Activated naive CD4-positive, alpha-beta T cell treated with Interleukin-2 at 50 U/mL for 16 hours (primary cell): Measurements from ENCODE around the gene MSLN.

Experiments
- DNase-seq: peaks from one replicate; pipeline ENCODE4 v3.0.0-alpha.2; 2020

The MSLN gene

GRCh38 chr16:723695-724094 is 36.8 kb upstream of the MSLN start:
- DNase-seq: no peak

- no peak for DNase-seq
Measured at GRCh38 chr16:724188-725040, 36.1 kb upstream of the MSLN start.

DNA sequence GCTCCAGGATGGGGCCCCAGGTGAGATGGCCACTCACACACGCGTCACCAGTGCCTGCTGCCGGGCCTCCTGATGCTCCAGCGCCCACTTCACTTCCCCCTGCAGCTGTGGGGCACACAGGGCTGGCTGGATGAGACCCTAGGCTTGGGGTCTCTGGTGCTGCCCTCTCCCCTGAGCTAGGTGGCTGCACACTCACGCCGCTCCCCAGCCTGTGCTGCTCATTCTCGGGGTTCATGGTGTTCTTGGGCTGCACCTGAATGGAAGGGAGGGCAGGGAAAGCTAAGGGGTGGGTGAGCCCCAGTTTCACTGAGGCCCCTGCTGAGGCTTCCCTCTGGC is 35.5 kb upstream of the MSLN start:
- no peak for DNase-seq

DNA sequence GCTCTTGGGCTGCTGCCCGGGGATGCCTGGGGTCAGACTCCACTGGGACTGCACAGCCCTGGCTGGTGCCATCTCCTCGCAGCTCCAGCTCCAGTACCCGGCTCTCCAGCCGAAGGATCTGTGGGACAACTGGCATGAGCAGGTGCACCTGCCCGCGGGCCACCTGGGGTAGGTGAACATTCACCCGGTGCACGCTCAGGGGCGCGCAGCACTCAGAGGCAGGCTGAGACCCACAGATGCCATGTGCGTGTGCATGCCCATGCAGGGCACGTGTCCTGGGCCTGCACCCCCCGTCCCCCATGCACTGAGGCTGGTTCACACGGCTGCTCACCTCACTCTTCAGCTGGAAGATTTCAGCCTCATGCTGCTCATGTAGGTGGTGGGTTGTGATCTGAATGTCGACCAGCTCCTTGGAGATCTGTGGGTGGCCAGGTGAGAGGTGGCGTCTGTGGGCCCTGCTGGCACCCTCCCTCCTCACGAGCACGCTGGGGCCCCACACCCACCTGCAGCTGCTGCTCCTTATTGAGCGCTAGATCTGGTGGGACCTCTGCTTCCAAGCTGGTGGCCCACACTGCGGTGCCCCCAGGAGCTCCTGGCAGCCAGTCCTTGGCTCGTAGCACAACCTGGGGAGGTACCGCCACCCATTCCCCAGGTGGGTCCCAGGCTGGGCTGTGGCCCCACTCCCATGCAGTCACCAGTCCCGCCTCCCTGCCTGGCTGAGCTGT is 34.9 kb upstream of the MSLN start:
- no peak for DNase-seq

GRCh38 chr16:726188-726437 is 34.4 kb upstream of the MSLN start:
- no peak for DNase-seq

- DNase-seq: peak; percentile 61
Measured at GRCh38 chr16:726438-727290, 33.9 kb upstream of the MSLN start, which contains the start of the genes CCDC78 and HAGHL. Gene CCDC78 (minus strand): TSS chr16:726443. CDS start chr16:726367, 76 bp downstream. Gene HAGHL (plus strand): TSS chr16:727106. CDS start chr16:727510, 404 bp downstream.

GRCh38 chr16:727291-727977 is 33.1 kb upstream of the MSLN start:
- no peak for DNase-seq

DNA sequence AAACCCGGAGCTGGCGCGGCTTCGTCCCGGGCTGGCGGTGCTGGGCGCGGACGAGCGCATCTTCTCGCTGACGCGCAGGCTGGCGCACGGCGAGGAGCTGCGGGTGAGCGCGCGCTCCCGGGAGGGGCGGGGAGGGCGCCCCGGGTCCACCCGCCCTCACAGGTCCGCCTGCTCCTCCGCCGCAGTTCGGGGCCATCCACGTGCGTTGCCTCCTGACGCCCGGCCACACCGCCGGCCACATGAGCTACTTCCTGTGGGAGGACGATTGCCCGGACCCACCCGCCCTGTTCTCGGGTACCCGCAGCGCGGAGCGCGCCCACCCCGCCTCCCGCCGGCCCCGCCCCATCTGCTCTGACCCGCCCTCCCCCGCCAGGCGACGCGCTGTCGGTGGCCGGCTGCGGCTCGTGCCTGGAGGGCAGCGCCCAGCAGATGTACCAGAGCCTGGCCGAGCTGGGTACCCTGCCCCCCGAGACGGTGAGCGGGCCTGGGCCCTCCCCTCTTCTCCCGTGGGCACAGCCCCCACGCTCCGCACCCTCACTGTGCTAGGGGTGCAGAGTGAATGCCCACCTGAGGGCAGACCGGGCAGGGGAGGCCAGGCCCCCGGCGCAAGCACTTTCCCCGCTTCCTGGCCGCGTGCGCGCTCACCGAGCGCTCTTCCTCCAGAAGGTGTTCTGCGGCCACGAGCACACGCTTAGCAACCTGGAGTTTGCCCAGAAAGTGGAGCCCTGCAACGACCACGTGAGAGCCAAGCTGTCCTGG is 32.2 kb upstream of the MSLN start:
- peak; percentile 61 for DNase-seq

DNA sequence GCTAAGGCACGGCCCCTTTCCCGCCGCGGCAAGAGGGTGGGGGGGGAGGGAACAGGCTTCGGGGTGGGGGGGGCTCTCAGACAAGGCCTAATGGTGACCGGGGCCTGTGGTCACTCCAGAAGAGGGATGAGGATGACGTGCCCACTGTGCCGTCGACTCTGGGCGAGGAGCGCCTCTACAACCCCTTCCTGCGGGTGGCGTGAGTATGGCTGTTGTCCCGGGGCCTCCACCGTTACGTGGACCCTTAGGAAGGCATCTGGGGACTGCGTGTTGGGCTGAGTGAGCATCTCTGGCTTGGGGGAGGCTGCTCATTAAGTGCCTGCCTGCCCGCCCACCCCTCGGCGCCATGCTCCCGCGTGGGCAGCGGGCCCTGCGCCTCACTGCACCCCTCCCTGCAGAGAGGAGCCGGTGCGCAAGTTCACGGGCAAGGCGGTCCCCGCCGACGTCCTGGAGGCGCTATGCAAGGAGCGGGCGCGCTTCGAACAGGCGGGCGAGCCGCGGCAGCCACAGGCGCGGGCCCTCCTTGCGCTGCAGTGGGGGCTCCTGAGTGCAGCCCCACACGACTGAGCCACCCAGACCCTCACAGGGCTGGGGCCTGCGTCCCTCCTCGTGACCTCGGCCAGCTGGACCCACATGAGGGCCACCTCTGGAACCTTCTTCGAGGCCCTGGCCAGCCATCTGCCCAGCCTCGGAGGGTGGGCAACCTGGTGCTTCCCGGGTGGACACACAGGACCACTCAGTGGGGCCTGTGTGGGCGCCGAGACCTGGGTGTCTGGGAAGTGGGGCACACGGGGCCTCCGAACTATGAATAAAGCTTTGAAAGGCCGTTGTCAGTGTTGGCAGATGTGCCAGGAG is 31.4 kb upstream of the MSLN start:
- no peak for DNase-seq

GRCh38 chr16:729768-730665 is 30.5 kb upstream of the MSLN start:
- no peak for DNase-seq

GRCh38 chr16:730666-731509 is 29.6 kb upstream of the MSLN start:
- no peak for DNase-seq

DNA sequence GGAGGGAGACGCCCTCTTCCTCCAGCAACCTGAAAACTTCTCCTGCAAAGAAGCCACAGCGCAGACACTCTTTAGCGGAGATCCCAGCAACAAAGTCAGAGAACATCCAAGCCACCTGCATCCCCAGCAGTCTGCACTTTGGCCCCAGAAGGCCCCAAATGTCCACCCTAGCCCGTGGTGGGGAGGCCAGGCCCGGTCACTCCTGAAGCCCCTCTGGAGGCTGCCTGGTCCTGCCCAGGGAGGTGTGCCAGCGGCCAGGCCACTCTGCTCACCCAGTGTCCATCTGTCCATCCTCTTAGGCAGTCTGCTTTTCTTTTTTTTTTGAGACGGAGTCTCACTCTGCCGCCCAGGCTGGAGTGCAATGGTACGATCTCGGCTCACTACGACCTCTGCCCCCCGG is 28.2 kb upstream of the MSLN start:
- no peak for DNase-seq

GRCh38 chr16:732936-733335 is 27.6 kb upstream of the MSLN start:
- DNase-seq: no peak

- peak; percentile 33 for DNase-seq
Measured at GRCh38 chr16:733382-734207, 26.9 kb upstream of the MSLN start.

DNA sequence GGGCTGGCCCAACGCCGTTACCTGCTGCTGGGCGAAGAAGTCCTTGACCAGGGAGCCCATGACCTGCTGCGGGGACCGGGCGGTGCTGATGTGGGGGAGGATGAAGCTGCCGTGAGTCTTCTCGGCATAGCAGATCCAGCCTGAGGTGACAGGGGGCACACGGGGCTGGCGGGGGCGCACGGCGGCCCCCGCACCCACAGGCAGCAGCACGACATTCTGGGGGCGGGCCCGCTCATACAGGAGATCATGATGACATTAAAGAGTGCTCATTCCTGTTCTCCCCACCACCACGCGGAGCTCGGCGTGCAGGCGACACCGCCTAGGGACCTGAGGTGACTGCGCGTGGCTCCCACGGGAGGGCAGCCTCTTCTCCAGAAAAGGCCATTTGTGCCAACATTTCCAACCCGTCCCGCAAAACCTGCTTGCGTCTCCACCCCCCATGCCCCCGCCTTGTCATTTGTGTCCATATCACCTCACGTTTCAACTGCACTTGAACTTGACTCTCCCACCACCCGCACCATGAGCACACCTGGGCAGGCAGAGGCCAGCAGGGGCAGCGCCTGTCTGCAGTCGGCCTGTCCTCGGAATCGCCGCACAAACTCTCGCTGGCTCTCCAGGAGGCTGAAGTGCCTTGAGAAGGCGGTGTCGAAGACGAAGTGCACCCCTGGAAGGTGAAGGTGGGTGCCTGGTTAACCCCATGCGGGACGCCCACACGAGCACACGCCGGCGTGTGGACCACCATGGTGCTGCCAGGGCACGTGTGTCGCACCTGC is 26.1 kb upstream of the MSLN start:
- no peak for DNase-seq

- no peak for DNase-seq
Measured at GRCh38 chr16:734981-735881, 25.3 kb upstream of the MSLN start.
